ENCODE data around the gene ZNF385B.
"Not testable (repeated sequence)": the region's sequence is repeated elsewhere in the genome, so short reads cannot be mapped to it uniquely, and the experiment has no call there.

ZNF385B gene

GRCh38 chr2:179861416-179862067 is at the start of gene ZNF385B:
TSS of gene ZNF385B (minus strand) at chr2:179861612.
- DNase-seq (ENCODE audit: low read depth in 2 of 3, low spot score in 1 of 3) = no peak

- no peak for DNase-seq (ENCODE audit: low read depth in 2 of 3, low spot score in 1 of 3)
These were observed 49.3 kb upstream of the ZNF385B start for GRCh38 chr2:179910735-179911113.

- DNase-seq (ENCODE audit: low read depth in 2 of 3, low spot score in 1 of 3) = no peak
These were observed 48.7 kb upstream of the ZNF385B start for GRCh38 chr2:179909845-179910734.

GRCh38 chr2:179900655-179901054 is 39.2 kb upstream of the ZNF385B start:
- DNase-seq (ENCODE audit: low read depth in 2 of 3, low spot score in 1 of 3) = no peak

- no peak for DNase-seq (ENCODE audit: low read depth in 2 of 3, low spot score in 1 of 3)
These were observed 38.3 kb upstream of the ZNF385B start for GRCh38 chr2:179899666-179900065.

- peak in 1 of 3 donors; percentile 3 for DNase-seq (ENCODE audit: low read depth in 2 of 3, low spot score in 1 of 3)
These were observed 37.5 kb upstream of the ZNF385B start for GRCh38 chr2:179898873-179899272.

- no peak for DNase-seq (ENCODE audit: low read depth in 2 of 3, low spot score in 1 of 3)
These were observed 32.2 kb upstream of the ZNF385B start for GRCh38 chr2:179893616-179894015.

GRCh38 chr2:179891237-179891636 is 29.8 kb upstream of the ZNF385B start:
- DNase-seq (ENCODE audit: low read depth in 2 of 3, low spot score in 1 of 3) = no peak

GRCh38 chr2:179890666-179891065 is 29.3 kb upstream of the ZNF385B start:
- DNase-seq (ENCODE audit: low read depth in 2 of 3, low spot score in 1 of 3) = no peak

GRCh38 chr2:179888642-179889041 is 27.2 kb upstream of the ZNF385B start:
- not testable (repeated sequence) for DNase-seq (ENCODE audit: low read depth in 2 of 3, low spot score in 1 of 3)

GRCh38 chr2:179884193-179884592 is 22.8 kb upstream of the ZNF385B start:
- no peak for DNase-seq (ENCODE audit: low read depth in 2 of 3, low spot score in 1 of 3)

GRCh38 chr2:179882851-179883806 is 21.7 kb upstream of the ZNF385B start:
- DNase-seq (ENCODE audit: low read depth in 2 of 3, low spot score in 1 of 3) = no peak

- no peak for DNase-seq (ENCODE audit: low read depth in 2 of 3, low spot score in 1 of 3)
These were observed 16.4 kb upstream of the ZNF385B start for GRCh38 chr2:179877601-179878364.

- DNase-seq (ENCODE audit: low read depth in 2 of 3, low spot score in 1 of 3) = no peak
These were observed 14.9 kb upstream of the ZNF385B start for GRCh38 chr2:179876266-179876665.

- no peak for DNase-seq (ENCODE audit: low read depth in 2 of 3, low spot score in 1 of 3)
These were observed 14.5 kb upstream of the ZNF385B start for GRCh38 chr2:179875864-179876263.

- DNase-seq (ENCODE audit: low read depth in 2 of 3, low spot score in 1 of 3) = no peak
These were observed 1.6 kb upstream of the ZNF385B start for GRCh38 chr2:179862898-179863458.

- no peak for DNase-seq (ENCODE audit: low read depth in 2 of 3, low spot score in 1 of 3)
These were observed 391 bp downstream of the ZNF385B start for GRCh38 chr2:179861027-179861415.

GRCh38 chr2:179860255-179861026 is 971 bp downstream of the ZNF385B start:
- no peak for DNase-seq (ENCODE audit: low read depth in 2 of 3, low spot score in 1 of 3)

- no peak for DNase-seq (ENCODE audit: low read depth in 2 of 3, low spot score in 1 of 3)
These were observed 1.9 kb downstream of the ZNF385B start for GRCh38 chr2:179859523-179859922.
